GM18520 (cell line): ENCODE measurements around the gene ZNF280C.

ENCODE experiments used
- ATAC-seq: cut with Tn5 transposase; IDR thresholded peaks from one replicate; pipeline ENCODE4 v1.9.1; 2021; ENCODE audit not compliant: unreplicated experiment

ZNF280C gene

GRCh38 chrX:130179170-130179569 lies 89.5 kb downstream of the ZNF280C start:
- no peak for ATAC-seq

GRCh38 chrX:130176942-130177341 lies 91.8 kb downstream of the ZNF280C start:
- ATAC-seq: no peak

- ATAC-seq: peak; percentile 87
Observed at GRCh38 chrX:130176354-130176776, 92.3 kb downstream of the ZNF280C start.

GRCh38 chrX:130174937-130175336 lies 93.8 kb downstream of the ZNF280C start:
- ATAC-seq: no peak

GRCh38 chrX:130174045-130174704 lies 94.5 kb downstream of the ZNF280C start:
- ATAC-seq: no peak

- ATAC-seq: peak; percentile 34
Observed at GRCh38 chrX:130173190-130173895, 95.4 kb downstream of the ZNF280C start.

- no peak for ATAC-seq
Observed at GRCh38 chrX:130172127-130172845, 96.4 kb downstream of the ZNF280C start.

GRCh38 chrX:130171446-130172126 lies 97.1 kb downstream of the ZNF280C start, which contains the start of gene RAB33A:
RAB33A (plus strand) TSS chrX:130171962; CDS start chrX:130172063, 101 bp downstream.
- ATAC-seq: no peak

GRCh38 chrX:130170752-130171445 lies 97.8 kb downstream of the ZNF280C start:
- ATAC-seq: peak; percentile 51

- no peak for ATAC-seq
Observed at GRCh38 chrX:130167040-130167439, 101.7 kb downstream of the ZNF280C start.

GRCh38 chrX:130166503-130166777 lies 102.3 kb downstream of the ZNF280C start:
- ATAC-seq: no peak

GRCh38 chrX:130165703-130166502 lies 102.8 kb downstream of the ZNF280C start, which contains the start of gene AIFM1:
AIFM1 (minus strand) TSS chrX:130165841; CDS start chrX:130165656, 185 bp downstream.
- peak; percentile 83 for ATAC-seq

- ATAC-seq: no peak
Observed at GRCh38 chrX:130165181-130165702, 103.5 kb downstream of the ZNF280C start.

- ATAC-seq: no peak
Observed at GRCh38 chrX:130163398-130163797, 105.3 kb downstream of the ZNF280C start.

GRCh38 chrX:130162094-130162735 lies 106.5 kb downstream of the ZNF280C start:
- ATAC-seq: no peak

GRCh38 chrX:130159776-130160175 lies 108.9 kb downstream of the ZNF280C start:
- no peak for ATAC-seq

- ATAC-seq: no peak
Observed at GRCh38 chrX:130158311-130158710, 110.4 kb downstream of the ZNF280C start.

GRCh38 chrX:130155564-130155963 lies 113.1 kb downstream of the ZNF280C start:
- no peak for ATAC-seq
